Diencephalon (tissue), 1 donor: Measurements from ENCODE around the gene SIGLEC12. TPM values are rescaled to one million over a fixed set of nuclear protein-coding genes. Genes with fewer than 3 reads are reported as not detected.

ENCODE experiments used
- small RNA-seq: library from RNA; depleted of rRNA; stranded (forward); fragments of <200 nt; gene quantifications from one replicate; pipeline ENCODE3, GENCODE V24; 2014
- total RNA-seq: library from RNA; depleted of rRNA; stranded (reverse); fragments of >200 nt; gene quantifications from one replicate; pipeline ENCODE4 v1.2.3, GENCODE V29; 2014

SIGLEC12 gene
- not detected for total RNA-seq

GRCh38 chr19:51501594-51502263, at the start of gene SIGLEC12:
TSS of gene SIGLEC12 (minus strand) at chr19:51501800. CDS start at chr19:51501733, 67 bp downstream.

DNA sequence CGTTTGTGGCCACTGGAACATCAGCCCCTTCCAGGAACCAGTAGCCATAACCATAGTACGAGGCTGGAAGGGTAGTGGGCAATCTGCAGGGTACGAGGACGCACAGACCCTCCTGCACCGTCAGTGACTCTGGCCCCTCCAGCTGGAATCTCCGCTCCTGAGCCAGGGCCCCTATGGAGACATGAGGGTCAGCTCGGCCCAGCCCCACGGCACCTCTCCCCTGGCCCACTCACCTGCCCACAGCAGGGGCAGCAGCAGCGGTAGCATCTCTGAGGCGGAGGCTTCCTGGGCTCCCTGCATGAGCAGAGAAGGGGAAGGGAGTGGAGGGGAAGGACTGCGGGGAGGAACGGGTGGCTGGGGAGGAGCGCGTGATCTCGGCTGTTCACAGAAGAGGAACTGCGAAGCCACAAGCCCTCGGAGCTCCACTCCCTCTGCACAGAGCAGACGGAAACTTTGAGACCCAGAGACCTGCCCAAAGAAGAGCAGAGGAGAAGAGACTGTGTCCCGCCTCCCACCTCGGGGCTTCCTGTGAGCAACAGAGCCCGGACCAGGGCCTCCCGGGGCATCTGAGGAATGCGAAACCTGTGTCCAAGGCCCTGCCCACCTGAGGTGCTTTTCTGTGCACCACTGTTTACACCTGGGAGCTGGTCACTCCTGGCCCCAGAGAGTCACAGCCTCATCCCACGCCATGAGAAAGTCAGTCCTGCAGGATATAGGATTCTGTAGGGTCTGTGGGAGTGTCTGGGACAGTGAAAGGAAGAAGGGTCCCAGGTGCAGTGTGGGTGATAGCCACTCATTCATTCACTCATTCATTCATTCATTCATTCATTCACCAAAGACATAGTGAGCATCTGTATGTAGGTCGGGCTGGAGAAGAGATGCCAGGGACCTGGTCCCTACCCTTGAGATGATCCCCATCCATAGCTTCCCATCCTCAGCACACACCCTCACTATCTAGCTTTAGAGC, 30.0 kb upstream of the SIGLEC12 start, which contains the start of gene SIGLEC6:
Gene SIGLEC6, minus strand, starts transcription at position 322 of the 967 bp plus-strand sequence. Its CDS starts 22 bp downstream, at position 300.

GRCh38 chr19:51478381-51479234, 23.0 kb downstream of the SIGLEC12 start, which contains the start of gene CEACAM18:
TSS of gene CEACAM18 (plus strand) at chr19:51478539.

DNA sequence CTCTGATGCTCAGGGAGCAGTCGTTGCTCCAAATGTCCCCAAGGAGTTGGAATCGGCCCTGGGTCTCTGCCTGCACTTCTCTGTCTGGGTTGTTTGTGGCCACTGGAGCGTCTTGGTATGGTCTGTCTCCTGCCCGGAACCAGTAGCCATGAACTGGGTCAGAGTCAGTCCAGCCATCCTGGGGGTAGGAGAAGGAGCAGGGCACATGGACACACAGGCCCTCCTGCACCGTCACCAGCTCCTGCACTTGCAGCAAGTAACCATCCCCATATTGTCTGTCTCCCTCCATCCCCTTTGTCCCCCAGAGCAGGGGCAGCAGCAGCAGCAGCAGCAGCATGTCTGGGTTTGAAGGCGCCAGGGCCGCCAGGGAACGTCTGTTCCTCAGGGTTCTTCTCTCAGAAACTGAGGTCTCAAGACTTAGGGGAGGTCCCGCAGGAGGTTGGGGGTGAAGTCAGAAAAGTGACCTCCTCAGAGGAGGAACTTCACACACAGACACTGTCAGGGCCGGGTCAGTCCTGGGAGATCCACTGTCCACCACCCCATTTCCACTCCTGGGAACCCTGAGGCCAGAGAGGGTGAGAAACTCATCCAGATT, 43.5 kb downstream of the SIGLEC12 start, which contains the start of gene SIGLEC8:
Gene SIGLEC8, minus strand, starts transcription at position 404 of the 595 bp plus-strand sequence. Its CDS starts 67 bp downstream, at position 337.

Small RNA genes within 50 kb of the gene (small RNA-seq; reads per million reads assigned to genes)
- gene AC020914.3 (not detected), gene AC020914.5 (not detected)

Other genes starting within 250 kb of the SIGLEC12 start
- gene IGLON5, start 190.2 kb downstream of the SIGLEC12 start, total RNA-seq, result 9.5 TPM
- 1.6 TPM for gene VSIG10L, start 159.7 kb downstream of the SIGLEC12 start, total RNA-seq
- gene ETFB, start 135.4 kb downstream of the SIGLEC12 start, total RNA-seq, result 54.9 TPM
- gene CLDND2, start 132.8 kb downstream of the SIGLEC12 start, total RNA-seq, result not detected
- 0.46 TPM for gene NKG7, start 129.1 kb downstream of the SIGLEC12 start, total RNA-seq
- not detected for gene LIM2, start 113.8 kb downstream of the SIGLEC12 start, total RNA-seq
- not detected for gene C19orf84, start 111.2 kb downstream of the SIGLEC12 start, total RNA-seq
- gene SIGLEC10, start 84.2 kb downstream of the SIGLEC12 start, total RNA-seq, result 3.0 TPM
- gene SIGLEC8, start 43.3 kb downstream of the SIGLEC12 start, total RNA-seq, result 2.3 TPM
- gene CEACAM18, start 23.3 kb downstream of the SIGLEC12 start, total RNA-seq, result not detected
- not detected for gene SIGLEC6, start 29.9 kb upstream of the SIGLEC12 start, total RNA-seq
- 9.9 TPM for gene ZNF175, start 69.5 kb upstream of the SIGLEC12 start, total RNA-seq
- gene SIGLEC5, start 128.6 kb upstream of the SIGLEC12 start, total RNA-seq, result 0.23 TPM
- gene SIGLEC14, start 145.0 kb upstream of the SIGLEC12 start, total RNA-seq, result 1.2 TPM
- 4.4 TPM for gene SPACA6, start 191.5 kb upstream of the SIGLEC12 start, total RNA-seq
- gene HAS1, start 222.2 kb upstream of the SIGLEC12 start, total RNA-seq, result 5.5 TPM